Liver (tissue), 9 donors: ENCODE data around the gene HTN3. TPM values are rescaled to one million over a fixed set of nuclear protein-coding genes. Genes with fewer than 3 reads are reported as not detected.
"Not testable (repeated sequence)": the region's sequence is repeated elsewhere in the genome, so short reads cannot be mapped to it uniquely, and the experiment has no call there.

Source experiments
- DNase-seq: peaks from one replicate; pipeline ENCODE4 v3.0.0-alpha.2; 2017; ENCODE audit warnings: low spot score
- H3K27ac ChIP-seq, 2 donors: one replicate each; pipeline ENCODE4 v1.7.0; 2013; ENCODE audit warnings: inconsistent platforms in 2 of 2, low read length in 2 of 2, control low read depth in 1 of 2, low read depth in 1 of 2, mild to moderate bottlenecking in 1 of 2
- H3K27me3 ChIP-seq, 4 donors: one replicate each; pipeline versions ENCODE4 v1.6.1 to v1.7.0; 2013; ENCODE audit warnings: low read length in 3 of 4, inconsistent platforms in 1 of 4, mild to moderate bottlenecking in 1 of 4, moderate library complexity in 1 of 4; ENCODE audit not compliant: control insufficient read depth in 4 of 4, insufficient read depth in 4 of 4
- H3K36me3 ChIP-seq, 4 donors: one replicate each; pipeline versions ENCODE4 v1.6.1 to v1.7.0; 2013; ENCODE audit warnings: low read length in 3 of 4, mild to moderate bottlenecking in 3 of 4, low read depth in 1 of 4, moderate library complexity in 1 of 4; ENCODE audit not compliant: control insufficient read depth in 4 of 4, insufficient read depth in 3 of 4
- H3K4me1 ChIP-seq, 4 donors: one replicate each; pipeline versions ENCODE4 v1.6.1 to v1.7.0; 2013; ENCODE audit warnings: low read length in 3 of 4, mild to moderate bottlenecking in 3 of 4, moderate library complexity in 1 of 4; ENCODE audit not compliant: control insufficient read depth in 4 of 4, insufficient read depth in 4 of 4
- H3K4me3 ChIP-seq, 3 donors: one replicate each; pipeline versions ENCODE4 v1.6.1 to v1.7.0; 2013; ENCODE audit warnings: low read length in 3 of 3, control low read depth in 1 of 3, low read depth in 1 of 3, mild to moderate bottlenecking in 1 of 3
- H3K9ac ChIP-seq, 2 donors: one replicate each; pipeline ENCODE4 v1.7.0; 2013; ENCODE audit warnings: low read length in 2 of 2, mild to moderate bottlenecking in 2 of 2, moderate library complexity in 2 of 2, control low read depth in 1 of 2, low read depth in 1 of 2
- H3K9me3 ChIP-seq, 4 donors: one replicate each; pipeline versions ENCODE4 v1.6.1 to v1.7.0; 2013; ENCODE audit warnings: low read length in 3 of 4; ENCODE audit not compliant: control insufficient read depth in 4 of 4
- CTCF ChIP-seq: fragments of 150-350 bp; IDR thresholded peaks from 2 replicates; pipeline ENCODE4 v1.5.1; 2017; ENCODE audit warnings: improper control_type of control experiment, low read depth, low read length; ENCODE audit not compliant: missing input control
- EGR1 ChIP-seq, 2 donors: IDR thresholded peaks; 2 replicates each; pipeline ENCODE4 v1.6.1; 2016 to 2018; ENCODE audit warnings: antibody characterized with exemption in 2 of 2, low read depth in 2 of 2
- FOXA2 ChIP-seq: IDR thresholded peaks from 2 replicates; pipeline ENCODE4 v1.6.1; 2016; ENCODE audit warnings: antibody characterized with exemption
- GABPA ChIP-seq, 2 donors: IDR thresholded peaks in 1 of 2; conservative IDR thresholded peaks in 1 of 2; 2 replicates each; pipeline ENCODE4 v1.6.1; 2016; ENCODE audit warnings: antibody characterized with exemption in 2 of 2, mild to moderate bottlenecking in 1 of 2, moderate library complexity in 1 of 2
- HNF4A ChIP-seq, 2 donors: conservative IDR thresholded peaks; 2 replicates each; pipeline ENCODE4 v1.6.1; 2016; ENCODE audit warnings: antibody characterized with exemption in 2 of 2, mild to moderate bottlenecking in 2 of 2
- HNF4G ChIP-seq: IDR thresholded peaks from 2 replicates; pipeline ENCODE4 v1.6.1; 2016; ENCODE audit warnings: antibody characterized with exemption
- JUND ChIP-seq, 2 donors: IDR thresholded peaks; 2 replicates each; pipeline ENCODE4 v1.6.1; 2016; ENCODE audit warnings: antibody characterized with exemption in 2 of 2
- NR2F2 ChIP-seq: IDR thresholded peaks from 2 replicates; pipeline ENCODE4 v1.6.1; 2016; ENCODE audit warnings: antibody characterized with exemption
- RAD21 ChIP-seq, 2 donors: IDR thresholded peaks; 2 replicates each; pipeline ENCODE4 v1.6.1; 2016; ENCODE audit warnings: antibody characterized with exemption in 2 of 2, mild to moderate bottlenecking in 2 of 2
- REST ChIP-seq: IDR thresholded peaks from 2 replicates; pipeline ENCODE4 v1.6.1; 2016; ENCODE audit warnings: antibody characterized with exemption, mild to moderate bottlenecking
- RXRA ChIP-seq, 2 donors: IDR thresholded peaks; 2 replicates each; pipeline ENCODE4 v1.6.1; 2017 to 2018; ENCODE audit warnings: antibody characterized with exemption in 2 of 2, mild to moderate bottlenecking in 1 of 2
- SP1 ChIP-seq: IDR thresholded peaks from 2 replicates; pipeline ENCODE4 v1.6.1; 2018; ENCODE audit warnings: antibody characterized with exemption, mild to moderate bottlenecking
- TAF1 ChIP-seq: conservative IDR thresholded peaks from 2 replicates; pipeline ENCODE4 v1.6.1; 2016; ENCODE audit warnings: antibody characterized with exemption, mild to moderate bottlenecking
- YY1 ChIP-seq: IDR thresholded peaks from 2 replicates; pipeline ENCODE4 v1.6.1; 2016; ENCODE audit warnings: antibody characterized with exemption, mild to moderate bottlenecking
- ZBTB33 ChIP-seq: IDR thresholded peaks from 2 replicates; pipeline ENCODE4 v1.6.1; 2016; ENCODE audit warnings: antibody characterized with exemption
- WGBS: extraction: QIAGEN DNeasy Blood & Tissue Kit; methylation state at CpG from one replicate; pipeline ENCODE4 v1.1.7; 2013; 5-methylcytosine and 5-hydroxymethylcytosine counted together
- polyA plus RNA-seq, 2 donors: library from polyadenylated mRNA; stranded (reverse) in 1 of 2; unstranded in 1 of 2; fragments of 200-250 nt in 1 of 2; fragments of >200 nt in 1 of 2; fragmentation: Nextera tagmentation in 1 of 2; extraction: Ambion mirVana in 1 of 2; gene quantifications; one replicate each; pipeline versions ENCODE4 v1.2.1 to v1.2.3, GENCODE V29; 2013 to 2015
- total RNA-seq, 2 donors: library from RNA; depleted of rRNA; stranded (reverse); fragments of >200 nt; gene quantifications; one replicate each; pipeline ENCODE4 v1.2.3, GENCODE V29; 2014
- donor health status: healthy.
- donor health status: healthy.
- donor health status: healthy.
- donor health status: healthy.
- donor health status: healthy.

Gene HTN3
- total RNA-seq: not detected
- not detected for polyA plus RNA-seq

GRCh38 chr4:70028159-70028558, at the start of gene HTN3:
Gene HTN3 (plus strand): TSS chr4:70028459. CDS start chr4:70030741, 2,282 bp downstream.
- H3K9me3 ChIP-seq, H3K27ac ChIP-seq, H3K36me3 ChIP-seq, H3K9ac ChIP-seq, H3K4me3 ChIP-seq, DNase-seq, H3K4me1 ChIP-seq, H3K27me3 ChIP-seq: not testable (repeated sequence)
- WGBS: 84% methylated on average over 6 of the region's 7 CpGs

GRCh38 chr4:69984030-69984443, 44.2 kb upstream of the HTN3 start:
- no peaks in the 10 kb centered on the region for H3K27me3 ChIP-seq
- no peaks in the 10 kb centered on the region for H3K9me3 ChIP-seq
- no peak overlapping the region for H3K27ac ChIP-seq
- H3K4me3 ChIP-seq: no peak overlapping the region
- H3K9ac ChIP-seq: no peak overlapping the region
- TF ChIP-seq HNF4A (conservative IDR thresholded peaks at IDR 0.05) (peak in 1 of 2 donors; percentile 52), TAF1 (no peak), FOXA2 (peak; percentile 16), SP1 (no peak), GABPA (IDR thresholded peaks at IDR 0.05 in 1 of 2, conservative IDR thresholded peaks at IDR 0.05 in 1 of 2) (no peak), CTCF (no peak), EGR1 (IDR thresholded peaks at IDR 0.05; ENCODE audit: low read depth in 2 of 2) (no peak), NR2F2 (no peak), ZBTB33 (peak; percentile 64), REST (peak; percentile 51), RAD21 (IDR thresholded peaks at IDR 0.05) (peak in 1 of 2 donors; percentile 16), RXRA (IDR thresholded peaks at IDR 0.05) (peak in 1 of 2 donors; percentile 55), JUND (IDR thresholded peaks at IDR 0.05) (peak; percentile 27 to 65), HNF4G (no peak), YY1 (peak; percentile 72)
- WGBS: 37% methylated on average over 2 of the region's 2 CpGs
- DNase-seq: no peak
- H3K36me3 ChIP-seq: no peaks in the 10 kb centered on the region
- H3K4me1 ChIP-seq: peaks cover 0 to 2% (median 0%) of the 10 kb centered on the region in 4 donors
